Colonic mucosa (tissue), 4 donors: ENCODE data around the gene TRAIP. TPM values are rescaled to one million over a fixed set of nuclear protein-coding genes. Genes with fewer than 3 reads are reported as not detected.
"Not testable (repeated sequence)": the region's sequence is repeated elsewhere in the genome, so short reads cannot be mapped to it uniquely, and the experiment has no call there.

Experiments
- DNase-seq: peaks from one replicate; pipeline ENCODE4 v3.0.0-alpha.2; 2020
- H3K27ac ChIP-seq: fragments of 200-600 bp; one replicate; pipeline ENCODE4 v1.8.0; 2021
- H3K27me3 ChIP-seq: fragments of 200-600 bp; one replicate; pipeline ENCODE4 v1.8.0; 2021
- H3K36me3 ChIP-seq: fragments of 200-600 bp; one replicate; pipeline ENCODE4 v1.8.0; 2021
- H3K4me1 ChIP-seq: fragments of 200-600 bp; one replicate; pipeline ENCODE4 v1.8.0; 2021; ENCODE audit warnings: mild to moderate bottlenecking
- H3K4me3 ChIP-seq: fragments of 200-600 bp; one replicate; pipeline ENCODE4 v1.8.0; 2021
- H3K9ac ChIP-seq, 2 donors: one replicate each; pipeline ENCODE4 v1.7.0; 2013; ENCODE audit warnings: control low read depth in 2 of 2, low read depth in 2 of 2, low read length in 2 of 2
- H3K9me3 ChIP-seq: fragments of 200-600 bp; one replicate; pipeline ENCODE4 v1.8.0; 2021
- CTCF ChIP-seq: fragments of 200-600 bp; IDR thresholded peaks from one replicate; pipeline ENCODE4 v1.8.0; 2022; ENCODE audit warnings: antibody characterized with exemption, mild to moderate bottlenecking
- intact Hi-C: fragments of 100-400 bp; cut with DNase I; formaldehyde crosslinking; loops from one replicate; pipeline ENCODE4 v1.14.1; 2022
- total RNA-seq, 2 donors: library from RNA; stranded (reverse); fragmentation: NEBNext Ultra II Directional in 1 of 2; extraction: Animal tissue kit (Norgen Biotek cat#: 25700) in 1 of 2; gene quantifications; one replicate each; pipeline ENCODE4 v1.2.1, GENCODE V29; 2021
- donor health status: healthy.
- donor health status: DM: no; HTN: no; CAD: no.
- donor health status: DM: no; HTN: no; CAD: no.

The TRAIP gene
- total RNA-seq, 2 donors from 2014 or later, result 3.6 to 19.7 TPM

GRCh38 chr3:49841126-49841696 lies 15.2 kb downstream of the TRAIP start:
- no peak for TF ChIP-seq CTCF
- Histone ChIP-seq H3K27me3 (no peaks in the 10 kb centered on the region), H3K9ac (no peak overlapping the region), H3K9me3 (no peaks in the 10 kb centered on the region), H3K4me1 (no peaks in the 10 kb centered on the region), H3K27ac (no peak overlapping the region), H3K4me3 (no peak overlapping the region), H3K36me3 (no peaks in the 10 kb centered on the region)
- no peak for DNase-seq
- intact Hi-C loops, result loop anchor here (2.0 kb wide), 1 partner anchor 38 kb away; the partner anchor contains the start of gene INKA1

- Histone ChIP-seq H3K9ac (no peak overlapping the region), H3K4me1 (no peaks in the 10 kb centered on the region), H3K27me3 (no peaks in the 10 kb centered on the region), H3K4me3 (no peak overlapping the region), H3K27ac (no peak overlapping the region), H3K36me3 (no peaks in the 10 kb centered on the region), H3K9me3 (no peaks in the 10 kb centered on the region)
- no peak for TF ChIP-seq CTCF
- DNase-seq, result no peak
- intact Hi-C loops, result loop anchor here (2.0 kb wide), 1 partner anchor 38 kb away; the partner anchor contains the start of gene INKA1
These were observed 16.0 kb downstream of the TRAIP start for GRCh38 chr3:49840388-49840787.

- DNase-seq, result peak; percentile 80
- no peaks in the 10 kb centered on the region for H3K9me3 ChIP-seq
- H3K27me3 ChIP-seq, result no peaks in the 10 kb centered on the region
- peak; percentile 86 for TF ChIP-seq CTCF
- H3K27ac ChIP-seq, result no peak overlapping the region
- intact Hi-C loops, result loop anchor here (2.0 kb wide), 2 partner anchors 68 to 136 kb away; no protein-coding TSS in a partner anchor
- H3K36me3 ChIP-seq, result no peaks in the 10 kb centered on the region
- no peaks in the 10 kb centered on the region for H3K4me1 ChIP-seq
- H3K9ac ChIP-seq, result no peak overlapping the region
- no peak overlapping the region for H3K4me3 ChIP-seq
These were observed 17.1 kb downstream of the TRAIP start for GRCh38 chr3:49839193-49839809.

GRCh38 chr3:49831341-49831740 lies 25.0 kb downstream of the TRAIP start:
- no peak for DNase-seq
- H3K27me3 ChIP-seq, result no peaks in the 10 kb centered on the region
- intact Hi-C loops, result no loop called here
- no peaks in the 10 kb centered on the region for H3K9me3 ChIP-seq
- H3K36me3 ChIP-seq, result no peaks in the 10 kb centered on the region
- no peak for TF ChIP-seq CTCF
- H3K9ac ChIP-seq, result no peak overlapping the region
- no peak overlapping the region for H3K4me3 ChIP-seq
- H3K4me1 ChIP-seq, result no peaks in the 10 kb centered on the region
- no peak overlapping the region for H3K27ac ChIP-seq

- intact Hi-C loops, result no loop called here
- Histone ChIP-seq H3K4me3 (no peak overlapping the region), H3K36me3 (no peaks in the 10 kb centered on the region), H3K27ac (no peak overlapping the region), H3K9ac (no peak overlapping the region), H3K9me3 (no peaks in the 10 kb centered on the region), H3K4me1 (no peaks in the 10 kb centered on the region), H3K27me3 (no peaks in the 10 kb centered on the region)
- no peak for DNase-seq
- no peak for TF ChIP-seq CTCF
These were observed 30.3 kb downstream of the TRAIP start for GRCh38 chr3:49826016-49826415.

GRCh38 chr3:49823131-49823530 lies 33.2 kb downstream of the TRAIP start:
- intact Hi-C loops, result not testable (repeated sequence)

More at GRCh38 chr3:49823131-49823530, 33.2 kb downstream of the TRAIP start:
- not testable (repeated sequence) for H3K27ac ChIP-seq, H3K4me1 ChIP-seq, H3K9me3 ChIP-seq, H3K4me3 ChIP-seq, H3K27me3 ChIP-seq, H3K36me3 ChIP-seq, H3K9ac ChIP-seq, DNase-seq
